ENCODE data around the gene CDC42BPA. TPM values are rescaled to one million over a fixed set of nuclear protein-coding genes. Genes with fewer than 3 reads are reported as not detected.
A peak's percentile ranks its signal among the peaks of the same experiment; 100 is the strongest.

CDC42BPA gene
- polyA plus RNA-seq, 3 donors: 0.20 to 0.45 (median 0.39) TPM

DNA sequence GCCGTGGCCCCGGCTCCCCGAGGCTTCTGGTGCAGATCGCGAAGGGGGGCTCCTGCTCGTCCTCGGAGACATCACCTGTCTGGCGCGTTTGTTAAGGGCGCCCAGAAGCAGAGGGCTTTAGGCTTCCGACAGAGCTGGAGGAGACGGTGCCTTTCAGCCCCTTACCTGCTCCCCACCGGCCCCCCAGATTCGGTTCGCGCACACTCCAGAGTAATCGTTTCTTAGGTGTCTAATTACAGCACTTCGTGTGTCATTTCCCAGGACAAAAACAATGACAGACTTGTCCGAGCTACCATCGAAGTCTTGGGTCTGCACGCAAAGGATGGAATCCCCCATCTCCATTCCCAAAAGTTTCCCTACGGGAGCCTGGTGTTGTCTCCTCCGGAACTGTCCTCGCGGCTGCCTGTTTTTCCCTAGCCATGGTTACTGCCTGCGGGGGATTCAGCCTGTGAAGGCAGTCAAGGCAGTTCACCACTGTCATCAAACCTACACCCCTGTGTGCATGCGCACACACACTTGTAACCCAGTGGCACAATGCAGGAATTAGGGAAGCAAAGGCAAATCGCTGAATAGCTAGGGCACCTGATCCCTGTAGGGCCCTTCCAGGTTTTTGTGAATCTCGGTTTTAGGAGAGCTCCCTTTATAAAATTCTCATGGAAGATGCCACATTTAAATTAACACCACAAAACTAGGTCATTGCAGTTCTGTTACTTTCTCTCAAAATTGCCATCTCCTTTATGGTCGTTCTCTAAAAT is 738 bp upstream of the CDC42BPA start:
- Histone ChIP-seq H3K4me3 (replicated peaks in 1 of 3; ENCODE audit: low read depth in 2 of 3, low read length in 3 of 3) (peak overlapping the region in 2 of 3 experiments; percentile 69 to 76), H3K36me3 (replicated peaks in 1 of 2; ENCODE audit: control insufficient read depth in 1 of 2, insufficient read depth in 2 of 2, low read length in 2 of 2) (no peaks in the 10 kb centered on the region), H3K79me2 (ENCODE audit: insufficient read depth, low read length) (no peaks in the 10 kb centered on the region), H3K27me3 (ENCODE audit: control insufficient read depth in 2 of 2, insufficient read depth in 2 of 2, low read length in 2 of 2) (peaks cover 36 to 54% of the 10 kb centered on the region in 2 donors), H4K20me1 (ENCODE audit: insufficient read depth, low read length) (no peaks in the 10 kb centered on the region), H3K9me3 (replicated peaks in 1 of 2; ENCODE audit: control insufficient read depth in 1 of 2, insufficient read depth in 1 of 2, low read length in 2 of 2) (no peaks in the 10 kb centered on the region), H3K4me1 (ENCODE audit: control insufficient read depth in 1 of 2, insufficient read depth in 2 of 2, low read length in 2 of 2) (peaks cover 13 to 24% of the 10 kb centered on the region in 2 donors), H3K27ac (ENCODE audit: low read depth in 1 of 2, low read length in 2 of 2) (no peak overlapping the region), H3K4me2 (replicated peaks; ENCODE audit: extremely low read depth, low read length, poor library complexity, severe bottlenecking) (peak overlapping the region; percentile 95), H2AFZ (ENCODE audit: insufficient read depth, low read depth, low read length, poor library complexity, severe bottlenecking) (peak overlapping the region; percentile 76), H3K9ac (ENCODE audit: insufficient read depth, low read length, poor library complexity, severe bottlenecking) (peak overlapping the region; percentile 64)
- Mint-ChIP-seq H3K27me3 (ENCODE audit: low read depth in 3 of 3) (peaks cover 32 to 59% (median 33%) of the 10 kb centered on the region in 3 donors), H3K4me1 (peaks cover 24% of the 10 kb centered on the region), H3K27ac (peak overlapping the region in 1 of 7 donors; percentile 71), H3K9me3 (peaks cover 0 to 9% (median 0%) of the 10 kb centered on the region in 7 donors), H3K36me3 (peaks cover 0 to 6% of the 10 kb centered on the region in 2 donors), H3K4me3 (peak overlapping the region; percentile 75 to 89)
- 23% methylated on average over 27 of the region's 30 CpGs for WGBS (ENCODE audit: insufficient coverage)
- TF ChIP-seq CTCF (IDR thresholded peaks at IDR 0.05): no peak
- DNase-seq: no peak
- intact Hi-C loops (cut with micrococcal nuclease): no loop called here

DNA sequence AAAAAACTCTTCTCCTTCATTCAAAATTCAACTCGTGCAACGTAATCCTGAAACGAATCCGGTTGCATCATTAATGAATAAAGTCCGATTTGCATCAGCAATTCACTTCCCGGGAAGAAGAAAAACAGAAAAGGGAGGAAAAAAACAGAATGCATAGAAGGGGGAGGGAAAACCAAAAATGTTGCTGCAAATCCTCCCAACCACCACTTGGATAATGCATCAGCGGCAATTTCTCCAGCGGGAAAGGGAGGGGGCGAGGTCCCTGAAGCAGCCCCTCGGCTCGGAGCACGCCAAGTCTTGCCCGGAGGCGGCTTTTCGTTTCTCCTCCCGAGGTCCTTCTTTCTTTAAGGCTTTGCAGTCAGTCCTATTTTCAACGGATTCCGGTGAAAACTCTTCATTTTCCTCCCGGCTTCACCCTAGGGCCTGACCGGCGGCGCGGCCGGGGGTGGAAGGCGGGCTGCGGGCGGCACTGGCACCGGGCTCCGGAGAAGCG is 723 bp downstream of the CDC42BPA start:
- Mint-ChIP-seq H3K4me1 (peaks cover 24% of the 10 kb centered on the region), H3K36me3 (peaks cover 0 to 6% of the 10 kb centered on the region in 2 donors), H3K4me3 (peak overlapping the region; percentile 78 to 99), H3K9me3 (peaks cover 0 to 9% (median 0%) of the 10 kb centered on the region in 7 donors), H3K27me3 (ENCODE audit: low read depth in 3 of 3) (peaks cover 32 to 59% (median 33%) of the 10 kb centered on the region in 3 donors), H3K27ac (peak overlapping the region in 1 of 7 donors; percentile 16)
- no peaks in the 10 kb centered on the region for H4K20me1 ChIP-seq (ENCODE audit: insufficient read depth, low read length)
- WGBS (ENCODE audit: insufficient coverage): under 1% methylated on average over 24 of the region's 30 CpGs
- H3K9ac ChIP-seq (ENCODE audit: insufficient read depth, low read length, poor library complexity, severe bottlenecking): peak overlapping the region; percentile 64
- H3K4me3 ChIP-seq (replicated peaks in 1 of 3; ENCODE audit: low read depth in 2 of 3, low read length in 3 of 3): peak overlapping the region; percentile 69 to 76 (median 73)
- peaks cover 36 to 54% of the 10 kb centered on the region in 2 donors for H3K27me3 ChIP-seq (ENCODE audit: control insufficient read depth in 2 of 2, insufficient read depth in 2 of 2, low read length in 2 of 2)
- no peak for DNase-seq
- no peaks in the 10 kb centered on the region for H3K79me2 ChIP-seq (ENCODE audit: insufficient read depth, low read length)
- H3K36me3 ChIP-seq (replicated peaks in 1 of 2; ENCODE audit: control insufficient read depth in 1 of 2, insufficient read depth in 2 of 2, low read length in 2 of 2): no peaks in the 10 kb centered on the region
- H3K4me2 ChIP-seq (replicated peaks; ENCODE audit: extremely low read depth, low read length, poor library complexity, severe bottlenecking): peak overlapping the region; percentile 95
- TF ChIP-seq CTCF (IDR thresholded peaks at IDR 0.05): no peak
- intact Hi-C loops (cut with micrococcal nuclease): no loop called here
- no peaks in the 10 kb centered on the region for H3K9me3 ChIP-seq (replicated peaks in 1 of 2; ENCODE audit: control insufficient read depth in 1 of 2, insufficient read depth in 1 of 2, low read length in 2 of 2)
- peaks cover 13 to 24% of the 10 kb centered on the region in 2 donors for H3K4me1 ChIP-seq (ENCODE audit: control insufficient read depth in 1 of 2, insufficient read depth in 2 of 2, low read length in 2 of 2)
- no peak overlapping the region for H3K27ac ChIP-seq (ENCODE audit: low read depth in 1 of 2, low read length in 2 of 2)
- peak overlapping the region; percentile 76 for H2AFZ ChIP-seq (ENCODE audit: insufficient read depth, low read depth, low read length, poor library complexity, severe bottlenecking)
